GM12878 (cell line): ENCODE data around the gene RNFT2. TPM values are rescaled to one million over a fixed set of nuclear protein-coding genes. Genes with fewer than 3 reads are reported as not detected.

Experiments
- CBFB ChIP-seq: IDR thresholded peaks from 2 replicates; pipeline ENCODE4 v1.6.1; 2016; ENCODE audit warnings: antibody characterized with exemption, low read depth
- CHD2 ChIP-seq: IDR thresholded peaks from 2 replicates; pipeline ENCODE4 v1.6.1; 2011; ENCODE audit warnings: low read depth, low read length, improper control_type of control experiment, borderline replicate concordance
- CREB1 ChIP-seq: IDR thresholded peaks from 2 replicates; pipeline ENCODE4 v1.6.1; 2012; ENCODE audit warnings: low read depth, mild to moderate bottlenecking, inconsistent platforms
- DPF2 ChIP-seq: fragments of 450-650 bp; IDR thresholded peaks from 2 replicates; pipeline ENCODE4 v1.6.1; 2017; ENCODE audit warnings: mild to moderate bottlenecking
- EED ChIP-seq: sonication (generic); IDR thresholded peaks from 2 replicates; pipeline ENCODE4 v1.6.1; 2016; ENCODE audit warnings: antibody characterized with exemption, low read depth
- MTA2 ChIP-seq: fragments of 450-650 bp; IDR thresholded peaks from 2 replicates; pipeline ENCODE4 v1.6.1; 2016; ENCODE audit warnings: low read depth, mild to moderate bottlenecking, moderate library complexity
- NFYA ChIP-seq: IDR thresholded peaks from 2 replicates; pipeline ENCODE4 v1.6.1; 2011; ENCODE audit warnings: low read depth, mild to moderate bottlenecking, low read length, improper control_type of control experiment, borderline replicate concordance
- PBX3 ChIP-seq: IDR thresholded peaks from 2 replicates; pipeline ENCODE4 v1.6.1; 2011; ENCODE audit warnings: mild to moderate bottlenecking, low read depth, low read length, moderate library complexity; ENCODE audit not compliant: insufficient replicate concordance
- PML ChIP-seq: IDR thresholded peaks from 2 replicates; pipeline ENCODE4 v1.6.1; 2012; ENCODE audit warnings: low read length, inconsistent platforms
- SRF ChIP-seq, 2 experiments: IDR thresholded peaks; 2 replicates each; pipeline ENCODE4 v1.6.1; 2011; ENCODE audit warnings: low read depth in 2 of 2, low read length in 2 of 2, mild to moderate bottlenecking in 1 of 2, moderate library complexity in 1 of 2
- TBL1XR1 ChIP-seq: IDR thresholded peaks from 2 replicates; pipeline ENCODE4 v1.6.1; 2012; ENCODE audit warnings: low read depth, low read length, improper control_type of control experiment
- ZNF622 ChIP-seq: fragments of 450-650 bp; IDR thresholded peaks from 2 replicates; pipeline ENCODE4 v1.6.1; 2017; ENCODE audit warnings: mild to moderate bottlenecking, inconsistent platforms
- polyA plus RNA-seq, 11 experiments: library from polyadenylated mRNA; depleted of rRNA in 4 of 11; unstranded in 6 of 11; stranded (reverse) in 5 of 11; fragments of >200 nt; fragmentation: Nextera tagmentation in 4 of 11; fragmentation: Illumina TruSeq in 1 of 11; extraction: Ambion mirVana in 4 of 11; extraction: Trizol in 1 of 11; gene quantifications; 1 replicate in 1 of 11; 2 replicates in 10 of 11; pipeline versions ENCODE4 v1.2.1 to v1.2.3, GENCODE V29; 2011 to 2016; ENCODE audit warnings: inconsistent platforms in 2 of 11, missing spikeins in 2 of 11, low read depth in 1 of 11
- total RNA-seq, 4 experiments: library from RNA; depleted of rRNA in 3 of 4; stranded (reverse); fragments of >200 nt in 3 of 4; fragmentation: Illumina TruSeq in 1 of 4; extraction: Trizol in 1 of 4; gene quantifications; 2 replicates each; pipeline versions ENCODE4 v1.2.1 to v1.2.3, GENCODE V29; 2013 to 2021
- TF ChIP-seq, protein P1 (sequence below): fragments of 450-650 bp; IDR thresholded peaks from 2 replicates; pipeline ENCODE4 v1.6.1; 2016; ENCODE audit warnings: mild to moderate bottlenecking, moderate library complexity, borderline replicate concordance
- TF ChIP-seq, protein P2 (sequence below): fragments of 450-650 bp; IDR thresholded peaks from 2 replicates; pipeline ENCODE4 v1.6.1; 2017; ENCODE audit warnings: mild to moderate bottlenecking, low read depth, inconsistent platforms; ENCODE audit not compliant: poor library complexity, severe bottlenecking
- TF ChIP-seq, protein P3 (sequence below): IDR thresholded peaks from 2 replicates; pipeline ENCODE4 v1.6.1; 2011; ENCODE audit warnings: low read depth, low read length, improper control_type of control experiment, borderline replicate concordance
- TF ChIP-seq, protein P4 (sequence below): fragments of 450-650 bp; IDR thresholded peaks from 2 replicates; pipeline ENCODE4 v1.6.1; 2017; ENCODE audit warnings: mild to moderate bottlenecking
- TF ChIP-seq, protein P5 (sequence below): IDR thresholded peaks from 2 replicates; pipeline ENCODE4 v1.6.1; 2011; ENCODE audit warnings: borderline replicate concordance, low read depth, mild to moderate bottlenecking, moderate library complexity, mixed read lengths, low read length; ENCODE audit not compliant: insufficient read depth; ENCODE audit errors: extremely low read length

The RNFT2 gene
- total and polyA plus RNA-seq, 10 of the 15 experiments (the other 5 are each of a cell fraction or from before 2014, with no cell fraction given) = 2.5 to 17.3 (median 9.7) TPM

- TF ChIP-seq, protein P1, sequence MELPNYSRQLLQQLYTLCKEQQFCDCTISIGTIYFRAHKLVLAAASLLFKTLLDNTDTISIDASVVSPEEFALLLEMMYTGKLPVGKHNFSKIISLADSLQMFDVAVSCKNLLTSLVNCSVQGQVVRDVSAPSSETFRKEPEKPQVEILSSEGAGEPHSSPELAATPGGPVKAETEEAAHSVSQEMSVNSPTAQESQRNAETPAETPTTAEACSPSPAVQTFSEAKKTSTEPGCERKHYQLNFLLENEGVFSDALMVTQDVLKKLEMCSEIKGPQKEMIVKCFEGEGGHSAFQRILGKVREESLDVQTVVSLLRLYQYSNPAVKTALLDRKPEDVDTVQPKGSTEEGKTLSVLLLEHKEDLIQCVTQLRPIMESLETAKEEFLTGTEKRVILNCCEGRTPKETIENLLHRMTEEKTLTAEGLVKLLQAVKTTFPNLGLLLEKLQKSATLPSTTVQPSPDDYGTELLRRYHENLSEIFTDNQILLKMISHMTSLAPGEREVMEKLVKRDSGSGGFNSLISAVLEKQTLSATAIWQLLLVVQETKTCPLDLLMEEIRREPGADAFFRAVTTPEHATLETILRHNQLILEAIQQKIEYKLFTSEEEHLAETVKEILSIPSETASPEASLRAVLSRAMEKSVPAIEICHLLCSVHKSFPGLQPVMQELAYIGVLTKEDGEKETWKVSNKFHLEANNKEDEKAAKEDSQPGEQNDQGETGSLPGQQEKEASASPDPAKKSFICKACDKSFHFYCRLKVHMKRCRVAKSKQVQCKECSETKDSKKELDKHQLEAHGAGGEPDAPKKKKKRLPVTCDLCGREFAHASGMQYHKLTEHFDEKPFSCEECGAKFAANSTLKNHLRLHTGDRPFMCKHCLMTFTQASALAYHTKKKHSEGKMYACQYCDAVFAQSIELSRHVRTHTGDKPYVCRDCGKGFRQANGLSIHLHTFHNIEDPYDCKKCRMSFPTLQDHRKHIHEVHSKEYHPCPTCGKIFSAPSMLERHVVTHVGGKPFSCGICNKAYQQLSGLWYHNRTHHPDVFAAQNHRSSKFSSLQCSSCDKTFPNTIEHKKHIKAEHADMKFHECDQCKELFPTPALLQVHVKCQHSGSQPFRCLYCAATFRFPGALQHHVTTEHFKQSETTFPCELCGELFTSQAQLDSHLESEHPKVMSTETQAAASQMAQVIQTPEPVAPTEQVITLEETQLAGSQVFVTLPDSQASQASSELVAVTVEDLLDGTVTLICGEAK = peak; percentile 78; the same call in 1 of the 2 replicates
- peak; percentile 57 for TF ChIP-seq PBX3
- no peak for TF ChIP-seq MTA2
- TF ChIP-seq CBFB = peak; percentile 79; the same call in 1 of the 2 replicates
- no peak for TF ChIP-seq EED
- peak; percentile 90 for TF ChIP-seq CHD2
- TF ChIP-seq TBL1XR1 = 0 out of 2 replicates have a peak, but pooled peaks have one; percentile 34
- no peak for TF ChIP-seq SRF (IDR thresholded peaks at IDR 0.05; ENCODE audit: low read depth in 2 of 2, low read length in 2 of 2)
- TF ChIP-seq CREB1 = peak; percentile 98
- TF ChIP-seq NFYA = no peak; the same call in 1 of the 2 replicates
- no peak for TF ChIP-seq PML
- TF ChIP-seq, protein P2, sequence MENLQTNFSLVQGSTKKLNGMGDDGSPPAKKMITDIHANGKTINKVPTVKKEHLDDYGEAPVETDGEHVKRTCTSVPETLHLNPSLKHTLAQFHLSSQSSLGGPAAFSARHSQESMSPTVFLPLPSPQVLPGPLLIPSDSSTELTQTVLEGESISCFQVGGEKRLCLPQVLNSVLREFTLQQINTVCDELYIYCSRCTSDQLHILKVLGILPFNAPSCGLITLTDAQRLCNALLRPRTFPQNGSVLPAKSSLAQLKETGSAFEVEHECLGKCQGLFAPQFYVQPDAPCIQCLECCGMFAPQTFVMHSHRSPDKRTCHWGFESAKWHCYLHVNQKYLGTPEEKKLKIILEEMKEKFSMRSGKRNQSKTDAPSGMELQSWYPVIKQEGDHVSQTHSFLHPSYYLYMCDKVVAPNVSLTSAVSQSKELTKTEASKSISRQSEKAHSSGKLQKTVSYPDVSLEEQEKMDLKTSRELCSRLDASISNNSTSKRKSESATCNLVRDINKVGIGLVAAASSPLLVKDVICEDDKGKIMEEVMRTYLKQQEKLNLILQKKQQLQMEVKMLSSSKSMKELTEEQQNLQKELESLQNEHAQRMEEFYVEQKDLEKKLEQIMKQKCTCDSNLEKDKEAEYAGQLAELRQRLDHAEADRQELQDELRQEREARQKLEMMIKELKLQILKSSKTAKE = no peak
- TF ChIP-seq DPF2 = peak; percentile 70
- TF ChIP-seq, protein P3, sequence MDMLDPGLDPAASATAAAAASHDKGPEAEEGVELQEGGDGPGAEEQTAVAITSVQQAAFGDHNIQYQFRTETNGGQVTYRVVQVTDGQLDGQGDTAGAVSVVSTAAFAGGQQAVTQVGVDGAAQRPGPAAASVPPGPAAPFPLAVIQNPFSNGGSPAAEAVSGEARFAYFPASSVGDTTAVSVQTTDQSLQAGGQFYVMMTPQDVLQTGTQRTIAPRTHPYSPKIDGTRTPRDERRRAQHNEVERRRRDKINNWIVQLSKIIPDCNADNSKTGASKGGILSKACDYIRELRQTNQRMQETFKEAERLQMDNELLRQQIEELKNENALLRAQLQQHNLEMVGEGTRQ = peak; percentile 85
- TF ChIP-seq, protein P4, sequence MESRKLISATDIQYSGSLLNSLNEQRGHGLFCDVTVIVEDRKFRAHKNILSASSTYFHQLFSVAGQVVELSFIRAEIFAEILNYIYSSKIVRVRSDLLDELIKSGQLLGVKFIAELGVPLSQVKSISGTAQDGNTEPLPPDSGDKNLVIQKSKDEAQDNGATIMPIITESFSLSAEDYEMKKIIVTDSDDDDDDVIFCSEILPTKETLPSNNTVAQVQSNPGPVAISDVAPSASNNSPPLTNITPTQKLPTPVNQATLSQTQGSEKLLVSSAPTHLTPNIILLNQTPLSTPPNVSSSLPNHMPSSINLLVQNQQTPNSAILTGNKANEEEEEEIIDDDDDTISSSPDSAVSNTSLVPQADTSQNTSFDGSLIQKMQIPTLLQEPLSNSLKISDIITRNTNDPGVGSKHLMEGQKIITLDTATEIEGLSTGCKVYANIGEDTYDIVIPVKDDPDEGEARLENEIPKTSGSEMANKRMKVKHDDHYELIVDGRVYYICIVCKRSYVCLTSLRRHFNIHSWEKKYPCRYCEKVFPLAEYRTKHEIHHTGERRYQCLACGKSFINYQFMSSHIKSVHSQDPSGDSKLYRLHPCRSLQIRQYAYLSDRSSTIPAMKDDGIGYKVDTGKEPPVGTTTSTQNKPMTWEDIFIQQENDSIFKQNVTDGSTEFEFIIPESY = no peak
- TF ChIP-seq, protein P5, sequence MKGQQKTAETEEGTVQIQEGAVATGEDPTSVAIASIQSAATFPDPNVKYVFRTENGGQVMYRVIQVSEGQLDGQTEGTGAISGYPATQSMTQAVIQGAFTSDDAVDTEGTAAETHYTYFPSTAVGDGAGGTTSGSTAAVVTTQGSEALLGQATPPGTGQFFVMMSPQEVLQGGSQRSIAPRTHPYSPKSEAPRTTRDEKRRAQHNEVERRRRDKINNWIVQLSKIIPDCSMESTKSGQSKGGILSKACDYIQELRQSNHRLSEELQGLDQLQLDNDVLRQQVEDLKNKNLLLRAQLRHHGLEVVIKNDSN = peak; percentile 89
- no peak for TF ChIP-seq ZNF622
These were observed at the start of gene RNFT2, which contains the start of gene SPRING1 (continued) for GRCh38 chr12:116737774-116738657.
